AG04450 (cell line): ENCODE results near the gene DMD. TPM values are rescaled to one million over a fixed set of nuclear protein-coding genes. Genes with fewer than 3 reads are reported as not detected.

Source experiments
- CTCF ChIA-PET: fragments of 300-600, 350-600 bp; formaldehyde crosslinking; extraction: SDS; loops from one replicate; lab custom pipeline; 2022; ENCODE audit warnings: antibody characterized with exemption, inconsistent platforms; lab: Charles Lee
- POLR2A ChIA-PET: fragments of 350-600 bp; formaldehyde crosslinking; extraction: SDS; loops from one replicate; lab custom pipeline; 2021; ENCODE audit warnings: antibody characterized with exemption, inconsistent platforms; lab: Yijun Ruan, JAX
- DNase-seq: peaks from one replicate; pipeline ENCODE4 v3.0.0-alpha.2; 2011; ENCODE audit warnings: low read depth, low spot score
- H3K27ac ChIP-seq: one replicate; pipeline ENCODE4 v1.5.1; 2012; ENCODE audit warnings: low read depth, low read length, control low read depth
- H3K27me3 ChIP-seq: one replicate; pipeline ENCODE4 v1.6.0; 2012; ENCODE audit warnings: low read length; ENCODE audit not compliant: control insufficient read depth, insufficient read depth
- H3K4me3 ChIP-seq: 2 replicates; pipeline ENCODE4 v1.5.1; 2011; ENCODE audit warnings: mild to moderate bottlenecking, low read depth, low read length, control low read depth
- H3K9me3 ChIP-seq: 2 replicates; pipeline ENCODE4 v1.5.1; 2012; ENCODE audit warnings: low read length; ENCODE audit not compliant: control insufficient read depth, insufficient read depth
- CTCF ChIP-seq: IDR thresholded peaks from 2 replicates; pipeline ENCODE4 v1.5.1; 2011; ENCODE audit warnings: low read depth, low read length, control low read depth, inconsistent platforms
- polyA plus RNA-seq: library from polyadenylated mRNA; depleted of rRNA; stranded (reverse); fragments of >200 nt; gene quantifications from 2 replicates; pipeline ENCODE4 v1.2.3, GENCODE V29; 2011

DMD gene
- polyA plus RNA-seq, 1 experiment: 7.6 TPM

GRCh38 chrX:32896088-32896487, 315.3 kb downstream of the DMD start:
- no peaks in the 10 kb centered on the region for H3K27me3 ChIP-seq
- DNase-seq: no peak
- H3K27ac ChIP-seq: no peak overlapping the region
- CTCF ChIA-PET: no interaction called here
- POLR2A ChIA-PET: no interaction called here
- no peak overlapping the region for H3K4me3 ChIP-seq
- TF ChIP-seq CTCF: no peak
- H3K9me3 ChIP-seq: no peaks in the 10 kb centered on the region

GRCh38 chrX:32894679-32895078, 316.7 kb downstream of the DMD start:
- TF ChIP-seq CTCF: no peak
- DNase-seq: no peak
- Histone ChIP-seq H3K9me3 (no peaks in the 10 kb centered on the region), H3K4me3 (no peak overlapping the region), H3K27ac (no peak overlapping the region), H3K27me3 (no peaks in the 10 kb centered on the region)
- CTCF ChIA-PET: no interaction called here
- POLR2A ChIA-PET: no interaction called here

GRCh38 chrX:32893751-32894150, 317.6 kb downstream of the DMD start:
- H3K9me3 ChIP-seq: no peaks in the 10 kb centered on the region
- DNase-seq: no peak
- H3K27me3 ChIP-seq: no peaks in the 10 kb centered on the region
- H3K27ac ChIP-seq: no peak overlapping the region
- no peak for TF ChIP-seq CTCF
- ChIA-PET CTCF (no interaction called here), POLR2A (no interaction called here)
- H3K4me3 ChIP-seq: no peak overlapping the region

- ChIA-PET CTCF (no interaction called here), POLR2A (no interaction called here)
- H3K4me3 ChIP-seq: no peak overlapping the region
- TF ChIP-seq CTCF: no peak
- no peak for DNase-seq
- H3K9me3 ChIP-seq: no peaks in the 10 kb centered on the region
- H3K27ac ChIP-seq: no peak overlapping the region
- no peaks in the 10 kb centered on the region for H3K27me3 ChIP-seq
Observed at GRCh38 chrX:32877592-32877991, 333.8 kb downstream of the DMD start.

- H3K27me3 ChIP-seq: no peaks in the 10 kb centered on the region
- DNase-seq: no peak
- no peak for TF ChIP-seq CTCF
- H3K9me3 ChIP-seq: no peaks in the 10 kb centered on the region
- ChIA-PET CTCF (no interaction called here), POLR2A (no interaction called here)
- no peak overlapping the region for H3K4me3 ChIP-seq
- H3K27ac ChIP-seq: no peak overlapping the region
Observed at GRCh38 chrX:32874839-32875238, 336.5 kb downstream of the DMD start.
